A549 (cell line): Measurements from ENCODE around the gene COIL.

Experiments used
- BHLHE40 ChIP-seq: IDR thresholded peaks from 2 replicates; pipeline ENCODE4 v1.6.1; 2012; ENCODE audit warnings: low read depth, low read length, inconsistent platforms
- CBX8 ChIP-seq: fragments of 200-600 bp; sonication (generic); IDR thresholded peaks from 2 replicates; pipeline ENCODE4 v1.6.1; 2016
- CHD2 ChIP-seq: fragments of 150-350 bp; IDR thresholded peaks from 2 replicates; pipeline ENCODE4 v1.6.1; 2014; ENCODE audit warnings: low read length; ENCODE audit not compliant: partially characterized antibody
- EHMT2 ChIP-seq: fragments of 200-600 bp; sonication (generic); IDR thresholded peaks from 2 replicates; pipeline ENCODE4 v1.6.1; 2016; ENCODE audit warnings: antibody characterized with exemption, low read depth, mild to moderate bottlenecking, moderate library complexity
- EP300 ChIP-seq, 2 experiments: fragments of >200 bp; sonication (Bioruptor Twin); formaldehyde crosslinking; IDR thresholded peaks; 2 replicates in 1 of 2; 3 replicates in 1 of 2; pipeline ENCODE4 v1.6.1; 2016 to 2017
- ESRRA ChIP-seq: fragments of 150-350 bp; IDR thresholded peaks from 2 replicates; pipeline ENCODE4 v1.6.1; 2014; ENCODE audit warnings: mild to moderate bottlenecking, low read length, borderline replicate concordance
- JUNB ChIP-seq: fragments of >200 bp; sonication (Bioruptor Twin); formaldehyde crosslinking; IDR thresholded peaks from 2 replicates; pipeline ENCODE4 v1.6.1; 2016
- MAZ ChIP-seq: fragments of 150-350 bp; IDR thresholded peaks from 2 replicates; pipeline ENCODE4 v1.6.1; 2014; ENCODE audit warnings: antibody characterized with exemption, low read depth, low read length, borderline replicate concordance
- PBX3 ChIP-seq: IDR thresholded peaks from 2 replicates; pipeline ENCODE4 v1.6.1; 2012
- POLR2A ChIP-seq: IDR thresholded peaks from 2 replicates; pipeline ENCODE4 v1.6.1; 2012; ENCODE audit warnings: mild to moderate bottlenecking, low read length
- SREBF2 ChIP-seq: fragments of 450-650 bp; IDR thresholded peaks from 2 replicates; pipeline ENCODE4 v1.6.1; 2014; ENCODE audit warnings: mild to moderate bottlenecking, moderate library complexity
- TP53 ChIP-seq: fragments of 250-450 bp; sonication (Bioruptor Pico); IDR thresholded peaks from 2 replicates; pipeline ENCODE4 v1.5.0; 2021; ENCODE audit warnings: mild to moderate bottlenecking, moderate library complexity
- TF ChIP-seq, protein P1 (sequence below): fragments of >200 bp; sonication (Bioruptor Twin); formaldehyde crosslinking; IDR thresholded peaks from 3 replicates; pipeline ENCODE4 v1.5.1; 2016

DNA sequence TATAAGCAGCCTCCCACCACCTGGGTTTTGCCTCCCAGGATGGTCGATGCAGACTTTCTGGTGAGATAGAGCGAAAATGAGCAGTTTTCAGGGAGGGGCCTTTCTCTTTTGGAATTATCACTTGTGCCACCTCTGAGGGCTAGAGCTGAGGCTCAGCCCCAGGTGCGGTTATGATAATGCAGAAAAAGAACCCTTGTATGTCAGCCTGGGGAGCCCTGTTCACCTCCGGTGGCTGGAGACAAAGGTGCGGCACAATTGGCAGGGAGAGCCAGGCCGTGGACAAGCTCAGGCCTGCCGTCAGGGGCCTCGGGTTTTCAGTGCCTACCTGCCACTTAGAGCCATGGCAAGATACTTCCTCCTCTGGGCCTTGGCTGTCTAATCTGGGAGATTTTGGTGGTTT lies 21.5 kb upstream of the COIL start:
- TF ChIP-seq EHMT2 (no peak), JUNB (no peak), CHD2 (no peak), PBX3 (no peak), CBX8 (no peak), BHLHE40 (no peak), ESRRA (no peak), MAZ (no peak), TP53 (CRISPR knock-in tag) (no peak), POLR2A (no peak), SREBF2 (no peak), EP300 (IDR thresholded peaks at IDR 0.05) (no peak)
- TF ChIP-seq, protein P1, sequence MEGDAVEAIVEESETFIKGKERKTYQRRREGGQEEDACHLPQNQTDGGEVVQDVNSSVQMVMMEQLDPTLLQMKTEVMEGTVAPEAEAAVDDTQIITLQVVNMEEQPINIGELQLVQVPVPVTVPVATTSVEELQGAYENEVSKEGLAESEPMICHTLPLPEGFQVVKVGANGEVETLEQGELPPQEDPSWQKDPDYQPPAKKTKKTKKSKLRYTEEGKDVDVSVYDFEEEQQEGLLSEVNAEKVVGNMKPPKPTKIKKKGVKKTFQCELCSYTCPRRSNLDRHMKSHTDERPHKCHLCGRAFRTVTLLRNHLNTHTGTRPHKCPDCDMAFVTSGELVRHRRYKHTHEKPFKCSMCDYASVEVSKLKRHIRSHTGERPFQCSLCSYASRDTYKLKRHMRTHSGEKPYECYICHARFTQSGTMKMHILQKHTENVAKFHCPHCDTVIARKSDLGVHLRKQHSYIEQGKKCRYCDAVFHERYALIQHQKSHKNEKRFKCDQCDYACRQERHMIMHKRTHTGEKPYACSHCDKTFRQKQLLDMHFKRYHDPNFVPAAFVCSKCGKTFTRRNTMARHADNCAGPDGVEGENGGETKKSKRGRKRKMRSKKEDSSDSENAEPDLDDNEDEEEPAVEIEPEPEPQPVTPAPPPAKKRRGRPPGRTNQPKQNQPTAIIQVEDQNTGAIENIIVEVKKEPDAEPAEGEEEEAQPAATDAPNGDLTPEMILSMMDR, result no peak
